Measurements from ENCODE around the gene NDUFB8.
A peak's percentile ranks its signal among the peaks of the same experiment; 100 is the strongest.

Gene NDUFB8

GRCh38 chr10:100535715-100536353 is 6.2 kb upstream of the NDUFB8 start, which contains the start of gene HIF1AN:
Gene HIF1AN (plus strand): TSS chr10:100535943. CDS start chr10:100535959, 16 bp downstream.
- DNase-seq = peak; percentile 74 to 95 (median 91)

DNA sequence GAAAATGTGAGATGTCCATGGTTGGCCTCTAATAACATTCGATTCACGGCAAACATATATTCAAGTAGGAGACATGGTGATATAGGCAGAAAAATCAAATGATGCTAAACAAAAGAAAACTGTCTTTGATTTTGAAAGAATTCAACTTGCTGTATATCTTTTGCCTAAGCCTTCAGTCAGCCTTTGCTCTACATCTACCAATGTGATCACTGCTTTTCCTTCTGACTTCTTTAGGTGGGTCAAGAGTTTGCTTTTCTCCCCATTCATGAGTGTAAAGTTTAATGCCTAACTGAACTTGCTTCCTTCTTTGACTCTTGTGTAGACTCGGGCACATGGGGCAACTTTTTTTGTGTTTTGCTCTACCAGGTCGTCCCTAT is 5.7 kb upstream of the NDUFB8 start:
- DNase-seq = no peak

DNA sequence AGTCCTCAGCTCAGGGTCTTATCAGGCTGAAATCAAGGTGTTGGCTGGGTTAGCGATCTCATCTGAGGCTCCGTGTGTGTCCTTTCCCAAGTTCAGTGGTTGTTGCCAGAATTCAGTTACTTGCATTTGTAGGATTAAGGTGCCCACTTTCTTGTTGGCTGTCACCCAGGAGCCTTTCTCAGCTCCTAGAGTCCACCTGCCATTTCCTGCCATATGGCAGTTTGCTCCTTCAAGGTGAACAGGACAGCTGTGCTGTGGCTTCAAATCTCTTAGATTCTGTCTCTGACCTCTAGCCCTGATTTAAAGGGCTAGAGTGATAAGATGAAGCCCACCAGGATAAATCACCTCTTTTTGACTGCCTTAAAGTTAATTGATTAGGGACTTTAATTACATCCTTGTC is 5.1 kb upstream of the NDUFB8 start:
- DNase-seq = peak in 1 of 3 experiments; percentile 14

- no peak for DNase-seq
These were observed 2.1 kb upstream of the NDUFB8 start for GRCh38 chr10:100531761-100532160.

DNA sequence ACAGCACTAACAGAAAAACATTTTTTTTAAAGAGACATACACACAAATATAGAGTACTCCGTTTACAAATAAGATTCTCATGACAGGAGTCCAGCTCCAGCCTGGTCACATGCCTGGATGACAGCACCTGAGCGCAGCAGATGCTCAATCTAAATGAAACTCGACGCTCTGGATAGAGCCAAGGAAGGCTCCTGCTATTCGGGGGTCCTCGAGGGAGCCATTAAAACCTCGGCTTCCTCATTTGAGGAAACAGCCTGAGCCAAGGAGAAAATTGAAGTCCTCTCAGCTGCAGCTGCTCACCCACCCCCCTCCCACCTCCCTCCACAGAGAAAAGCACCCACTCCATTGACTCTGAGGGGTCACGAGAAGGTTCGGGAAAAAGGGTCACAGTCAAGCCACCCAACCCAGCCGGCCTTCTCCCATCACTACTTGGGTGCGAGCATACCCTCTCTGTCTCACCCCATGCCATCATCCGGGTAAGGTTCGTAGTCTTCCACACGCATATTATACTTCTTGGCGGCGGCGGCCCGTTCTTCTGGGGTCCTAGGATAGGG is 673 bp downstream of the NDUFB8 start:
- DNase-seq = no peak

DNA sequence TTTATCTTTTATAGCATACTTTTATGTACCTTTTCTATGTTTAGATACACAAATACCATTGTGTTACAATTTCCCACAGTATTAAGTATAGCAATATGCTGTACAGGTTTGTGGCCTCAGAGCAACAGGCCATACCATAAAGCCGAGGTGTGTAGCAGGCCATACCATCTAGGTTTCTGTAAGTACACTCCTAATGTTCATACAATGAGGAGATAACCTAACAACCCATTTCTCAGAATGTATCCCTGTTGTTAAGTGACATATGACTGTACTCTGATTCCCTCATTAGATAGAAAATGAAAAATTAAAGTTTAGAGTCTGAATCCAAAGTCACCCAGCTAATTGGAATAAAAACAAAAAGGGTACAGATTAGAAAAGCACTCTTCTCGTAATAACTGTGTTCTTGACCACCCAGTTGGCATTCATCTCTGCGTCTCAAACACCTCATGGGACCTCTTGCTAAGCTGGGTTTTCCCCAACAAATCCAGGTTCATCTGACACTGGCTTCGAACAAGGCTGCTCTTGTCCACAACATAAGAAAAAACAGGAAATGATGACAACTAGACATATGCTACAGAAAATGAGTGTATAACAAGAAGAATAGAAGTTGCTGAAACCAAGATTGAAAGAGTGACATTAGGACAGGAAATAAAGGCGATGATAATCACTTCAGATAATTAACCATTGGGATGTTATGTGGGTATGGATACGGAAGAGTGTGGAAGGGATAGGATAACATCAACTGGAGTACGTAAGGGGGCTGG is 1.4 kb downstream of the NDUFB8 start:
- DNase-seq = no peak

DNA sequence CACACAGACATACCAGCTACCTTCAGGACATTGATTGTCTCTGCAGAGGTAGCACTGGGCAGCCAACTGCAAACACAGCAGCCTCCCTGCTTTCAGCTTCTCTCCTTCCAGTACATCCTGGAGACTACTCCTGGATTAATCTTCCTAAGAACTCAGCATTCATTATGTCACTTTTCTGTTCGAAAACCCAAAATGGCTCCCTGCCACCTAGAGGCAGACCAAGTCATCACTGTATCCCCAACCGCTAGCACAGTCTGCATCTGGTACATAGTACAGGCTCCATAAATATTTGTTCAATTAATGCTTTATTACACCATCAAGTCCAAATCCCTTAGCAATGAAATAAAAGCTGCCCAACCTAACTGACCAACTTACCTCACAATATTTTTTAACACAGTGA is 5.0 kb downstream of the NDUFB8 start:
- DNase-seq = no peak

DNA sequence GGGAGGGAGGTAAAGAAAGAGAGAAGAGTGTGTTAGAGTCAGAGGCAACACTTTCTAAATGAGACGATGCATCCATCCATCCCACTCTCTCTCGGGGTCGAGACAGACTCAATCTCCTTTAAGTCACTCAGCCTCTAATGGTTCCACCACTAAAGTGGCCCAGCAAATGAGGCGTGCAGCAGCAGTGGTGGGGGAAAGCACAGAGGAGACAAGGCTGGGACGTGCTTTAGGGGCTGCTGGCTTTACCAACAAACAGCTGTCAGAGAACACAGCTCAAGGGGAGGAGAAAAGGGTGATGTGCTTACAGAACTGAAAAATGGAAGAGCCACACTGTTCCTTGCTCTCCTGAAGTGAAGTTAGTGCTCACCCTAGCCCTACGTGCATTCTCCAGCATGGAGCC is 5.5 kb downstream of the NDUFB8 start:
- DNase-seq = peak in 1 of 3 experiments; percentile 39

DNA sequence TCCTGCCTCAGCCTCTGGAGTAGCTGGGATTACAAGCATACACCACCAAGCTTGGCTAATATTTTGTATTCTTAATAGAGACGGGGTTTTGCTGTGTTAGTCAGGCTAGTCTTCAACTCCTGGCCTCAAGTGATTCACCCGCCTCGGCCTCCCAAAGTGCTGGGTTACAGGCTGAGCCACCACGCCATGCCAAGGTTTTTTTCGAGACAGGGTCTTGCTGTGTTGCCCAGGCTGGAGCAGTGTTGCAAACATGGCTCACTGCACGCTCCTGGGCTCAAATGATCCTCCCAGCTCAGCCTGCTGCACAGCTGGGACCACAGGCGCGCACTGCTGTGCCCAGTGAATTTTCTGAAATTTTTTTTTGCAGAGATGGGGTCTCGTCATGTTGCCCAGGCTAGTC is 6.7 kb downstream of the NDUFB8 start:
- no peak for DNase-seq

DNA sequence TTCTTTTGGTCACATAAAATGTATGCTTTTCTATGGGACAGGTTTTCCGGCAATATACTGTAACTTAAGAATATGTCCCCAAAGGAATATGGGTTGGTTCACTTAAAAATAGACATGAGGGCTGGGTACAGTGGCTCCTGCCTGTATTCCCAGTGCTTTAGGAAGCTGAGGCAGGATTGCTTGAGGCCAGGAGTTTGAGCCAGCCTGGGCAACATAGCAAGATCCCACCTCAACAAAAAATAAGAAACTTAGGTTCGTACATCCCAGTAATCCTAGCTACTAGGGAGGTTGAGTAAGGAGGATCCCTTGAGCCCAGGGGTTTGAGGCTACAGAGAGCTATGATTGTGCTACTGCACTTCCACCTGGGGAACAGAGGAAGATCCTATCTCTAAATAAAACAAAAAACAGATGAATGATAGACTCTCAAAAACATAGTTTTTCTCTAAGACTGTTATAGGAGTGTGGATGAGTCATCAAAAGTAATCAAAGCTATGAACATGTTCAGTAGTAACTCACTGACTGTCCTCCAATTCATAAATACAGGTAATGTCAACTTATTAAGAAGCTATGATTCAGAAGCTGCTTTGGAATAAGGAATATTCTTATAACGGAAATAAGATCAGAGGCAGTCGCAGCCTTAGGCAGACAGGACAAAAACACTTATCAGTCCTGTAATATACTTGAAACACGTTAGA is 7.4 kb downstream of the NDUFB8 start:
- DNase-seq = no peak

- no peak for DNase-seq
These were observed 8.9 kb downstream of the NDUFB8 start for GRCh38 chr10:100520811-100521210.

- no peak for DNase-seq
These were observed 10.2 kb downstream of the NDUFB8 start, which contains the start of gene SEC31B for GRCh38 chr10:100519311-100520051. Gene SEC31B (minus strand): TSS chr10:100519861. CDS start chr10:100516952, 2,909 bp downstream.

- peak; percentile 0 to 57 (median 43) for DNase-seq
These were observed 10.9 kb downstream of the NDUFB8 start for GRCh38 chr10:100518761-100519241.

- peak in 1 of 3 experiments; percentile 5 for DNase-seq
These were observed 12.8 kb downstream of the NDUFB8 start for GRCh38 chr10:100516847-100517246.

DNA sequence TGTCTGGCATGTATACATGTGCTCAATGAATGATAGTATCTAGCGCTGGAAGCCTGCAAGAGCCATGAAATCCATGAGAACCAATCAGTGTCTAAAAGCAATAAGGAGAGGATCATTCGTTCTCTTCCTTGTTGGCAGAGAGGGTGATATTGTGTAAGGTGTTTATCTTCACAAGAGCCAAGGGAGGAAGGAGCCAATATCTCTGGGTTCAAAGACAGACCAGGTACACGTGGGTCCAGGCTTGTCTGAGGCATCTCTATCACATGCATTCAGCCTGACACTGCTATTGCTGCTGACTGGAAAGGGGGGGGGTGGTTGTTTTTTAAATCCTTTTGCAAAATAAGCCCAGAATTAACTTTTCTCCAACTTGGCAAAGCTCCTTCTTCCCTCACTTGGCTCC is 14.1 kb downstream of the NDUFB8 start:
- no peak for DNase-seq

- DNase-seq = no peak
These were observed 18.9 kb downstream of the NDUFB8 start for GRCh38 chr10:100510533-100511308.

- DNase-seq = no peak
These were observed 20.3 kb downstream of the NDUFB8 start for GRCh38 chr10:100509241-100509840.

- peak in 2 of 3 experiments; percentile 13 to 51 for DNase-seq
These were observed 20.9 kb downstream of the NDUFB8 start for GRCh38 chr10:100508691-100509150.

DNA sequence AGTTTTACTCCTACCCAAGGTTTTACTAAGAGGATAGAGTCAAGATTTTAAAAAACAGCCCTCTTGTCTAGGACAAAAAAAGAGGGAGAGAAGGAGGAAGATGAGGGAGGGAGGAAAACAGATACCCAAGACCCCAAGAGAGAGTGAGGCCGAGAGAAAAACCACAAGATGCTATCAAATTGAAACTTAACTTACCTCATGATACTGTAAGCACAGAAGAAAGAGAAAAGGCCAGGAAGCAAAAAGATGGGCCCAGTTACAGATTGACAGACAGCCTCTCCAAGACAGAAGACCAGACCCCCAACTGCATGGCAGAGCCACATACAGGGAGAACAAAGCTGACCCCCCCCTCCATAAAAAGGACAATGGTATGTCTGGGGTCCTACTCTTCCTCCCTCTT is 21.4 kb downstream of the NDUFB8 start:
- DNase-seq = no peak

DNA sequence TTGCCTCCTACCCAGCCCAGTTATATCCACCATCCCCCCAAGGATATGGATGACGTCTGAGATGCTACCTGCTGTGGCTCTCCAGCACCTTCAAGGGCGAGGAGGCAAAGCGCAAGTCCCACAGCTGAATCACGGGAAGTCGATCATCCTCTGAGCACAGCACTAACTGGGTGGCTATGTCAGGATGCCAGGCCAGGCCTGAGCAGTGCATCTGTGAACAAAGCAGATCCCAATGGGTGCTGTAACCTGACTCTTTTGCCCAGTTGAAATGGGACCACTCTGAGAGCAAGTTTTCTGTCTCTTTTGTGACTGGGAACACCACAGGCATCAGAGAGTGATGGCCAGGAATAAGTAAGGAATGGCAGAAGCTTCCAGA is 22.3 kb downstream of the NDUFB8 start:
- DNase-seq = no peak

Data from NCI-H1417 (cell line).